GM18519 (cell line): ENCODE measurements around the gene HOTAIR.

ENCODE experiments used
- ATAC-seq: cut with Tn5 transposase; IDR thresholded peaks from one replicate; pipeline ENCODE4 v1.9.1; 2021; ENCODE audit warnings: mild to moderate bottlenecking, moderate library complexity; ENCODE audit not compliant: unreplicated experiment, low FRiP score

Gene HOTAIR

GRCh38 chr12:53950437-53950773 lies 24.3 kb downstream of the HOTAIR start:
- ATAC-seq, result no peak

GRCh38 chr12:53949631-53950436 lies 24.9 kb downstream of the HOTAIR start:
- no peak for ATAC-seq

GRCh38 chr12:53948650-53949593 lies 25.8 kb downstream of the HOTAIR start:
- no peak for ATAC-seq

GRCh38 chr12:53947743-53948142 lies 27.0 kb downstream of the HOTAIR start:
- ATAC-seq, result no peak

- no peak for ATAC-seq
Observed at GRCh38 chr12:53944907-53945847, 29.6 kb downstream of the HOTAIR start.

GRCh38 chr12:53944209-53944608 lies 30.5 kb downstream of the HOTAIR start:
- ATAC-seq, result no peak

GRCh38 chr12:53942467-53942997 lies 32.2 kb downstream of the HOTAIR start:
- ATAC-seq, result no peak

GRCh38 chr12:53941750-53942149 lies 33.0 kb downstream of the HOTAIR start:
- ATAC-seq, result no peak

GRCh38 chr12:53941187-53941586 lies 33.6 kb downstream of the HOTAIR start:
- ATAC-seq, result no peak

- ATAC-seq, result no peak
Observed at GRCh38 chr12:53940443-53941014, 34.2 kb downstream of the HOTAIR start.

- no peak for ATAC-seq
Observed at GRCh38 chr12:53939141-53940108, 35.3 kb downstream of the HOTAIR start.

GRCh38 chr12:53938326-53939140 lies 36.2 kb downstream of the HOTAIR start, which contains the start of gene HOXC13:
TSS of gene HOXC13 (plus strand) at chr12:53938831. CDS start at chr12:53938907, 76 bp downstream.
- ATAC-seq, result no peak

- no peak for ATAC-seq
Observed at GRCh38 chr12:53937596-53938325, 37.0 kb downstream of the HOTAIR start.

- no peak for ATAC-seq
Observed at GRCh38 chr12:53937099-53937498, 37.7 kb downstream of the HOTAIR start.

GRCh38 chr12:53935383-53936341 lies 39.1 kb downstream of the HOTAIR start:
- ATAC-seq, result no peak

GRCh38 chr12:53932915-53933314 lies 41.8 kb downstream of the HOTAIR start:
- ATAC-seq, result no peak
